ENCODE results near the gene MRNIP.

The MRNIP gene, protein sequence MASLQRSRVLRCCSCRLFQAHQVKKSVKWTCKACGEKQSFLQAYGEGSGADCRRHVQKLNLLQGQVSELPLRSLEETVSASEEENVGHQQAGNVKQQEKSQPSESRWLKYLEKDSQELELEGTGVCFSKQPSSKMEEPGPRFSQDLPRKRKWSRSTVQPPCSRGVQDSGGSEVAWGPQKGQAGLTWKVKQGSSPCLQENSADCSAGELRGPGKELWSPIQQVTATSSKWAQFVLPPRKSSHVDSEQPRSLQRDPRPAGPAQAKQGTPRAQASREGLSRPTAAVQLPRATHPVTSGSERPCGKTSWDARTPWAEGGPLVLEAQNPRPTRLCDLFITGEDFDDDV

DNA sequence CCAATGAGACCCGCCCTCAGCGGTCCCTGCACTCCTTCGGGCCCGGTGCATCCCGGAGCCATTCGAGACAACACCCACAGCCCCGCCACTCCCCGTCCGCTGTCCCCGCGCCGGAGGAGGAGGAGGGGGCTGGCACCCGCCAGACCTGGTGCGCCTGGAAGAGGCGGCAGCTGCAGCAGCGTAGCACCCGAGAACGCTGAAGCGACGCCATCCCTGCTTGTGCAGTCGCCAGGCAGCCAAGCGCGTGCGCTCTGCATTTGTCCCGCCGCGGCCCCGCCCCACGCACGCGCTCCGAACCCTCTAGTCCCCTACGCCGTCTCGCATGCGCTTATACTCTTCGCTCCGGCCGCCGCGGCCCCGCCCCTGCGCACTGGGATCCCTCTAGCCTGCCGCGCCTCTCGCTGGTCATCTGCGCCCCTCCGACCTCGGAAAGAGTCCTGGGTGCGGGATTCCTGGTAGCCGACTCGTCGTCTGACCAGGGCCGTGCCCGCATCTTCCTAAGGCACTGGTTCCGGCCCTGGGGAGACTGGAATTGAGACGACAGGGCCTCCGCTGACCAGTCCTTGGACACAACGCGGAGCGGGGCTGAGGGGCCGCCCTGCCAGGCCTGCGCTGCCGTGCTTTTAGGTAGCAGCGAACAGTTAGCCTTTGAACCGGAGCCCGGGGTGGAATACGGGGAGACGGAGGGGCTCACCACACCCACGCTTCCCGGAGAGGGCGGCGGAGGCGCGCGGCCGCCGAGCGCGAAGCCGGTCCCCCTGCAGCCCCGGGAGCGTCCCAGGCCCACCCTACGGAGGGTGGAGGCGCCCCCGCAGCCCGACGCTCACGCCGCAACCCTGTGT lies at the start of gene MRNIP:
TSS of gene MRNIP (minus strand) at position 232 of the 842 bp plus-strand sequence. CDS start at position 211, 21 bp downstream.
- H3K36me3 ChIP-seq (ENCODE audit: control insufficient read depth, insufficient read depth, low read length), result peaks cover 20% of the 10 kb centered on the region
- no peaks in the 10 kb centered on the region; the same call in 1 of the 2 replicates for H3K4me1 ChIP-seq (ENCODE audit: control insufficient read depth, insufficient read depth, low read length)
- no peaks in the 10 kb centered on the region for H3K9me3 ChIP-seq (ENCODE audit: control insufficient read depth, insufficient read depth, low read length)
- H3K9ac ChIP-seq (ENCODE audit: low read depth, low read length), result peak within 1 kb of the TSS; percentile 68
- peak within 1 kb of the TSS; percentile 94 for H3K4me3 ChIP-seq (ENCODE audit: low read depth, low read length)
- H3K27ac ChIP-seq (ENCODE audit: low read depth, low read length), result peak within 1 kb of the TSS; percentile 64
- no peaks in the 10 kb centered on the region for H3K27me3 ChIP-seq (ENCODE audit: control insufficient read depth, insufficient read depth, low read length)

DNA sequence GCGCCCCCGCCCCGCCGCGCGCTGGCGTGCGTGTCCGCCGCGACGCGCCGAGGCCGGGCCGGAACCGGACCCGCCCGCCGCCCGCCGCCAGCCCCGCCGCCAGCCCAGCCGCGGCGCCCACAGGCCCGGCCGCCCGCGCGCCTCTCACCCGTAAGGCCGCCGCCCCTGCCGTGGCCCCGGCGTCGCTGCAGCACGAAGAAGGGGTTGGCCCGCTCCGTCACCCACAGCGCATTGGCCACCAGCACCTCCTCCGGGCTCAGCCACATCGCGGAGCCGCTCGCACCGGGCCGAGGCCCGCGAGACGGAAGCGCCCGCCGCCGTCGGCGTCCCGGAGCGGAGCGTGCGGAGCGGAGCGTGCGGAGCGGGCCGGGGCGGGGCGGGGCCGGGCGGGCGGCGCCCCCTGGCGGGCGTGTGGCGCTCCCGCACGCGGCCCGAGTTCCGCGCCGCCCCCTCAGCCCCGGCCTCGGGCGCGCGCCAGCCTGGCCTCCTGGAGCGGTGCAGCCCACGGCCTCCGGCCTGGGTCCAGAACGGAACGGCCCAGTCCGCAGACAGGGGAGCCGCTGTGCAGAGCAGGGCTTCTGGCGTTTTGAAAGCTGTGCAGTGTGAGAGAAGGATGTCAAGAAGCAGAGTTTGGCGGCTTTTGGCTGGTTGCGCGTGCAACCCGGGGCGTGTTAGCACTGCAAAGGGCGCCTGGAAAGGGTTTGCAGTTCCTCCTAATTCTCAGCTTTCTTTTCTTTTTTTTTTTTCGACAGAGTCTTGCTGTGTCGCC lies 49.1 kb upstream of the MRNIP start, which contains the start of gene TBC1D9B:
TSS of gene TBC1D9B (minus strand) at position 342 of the 769 bp plus-strand sequence. CDS start at position 266, 76 bp downstream.
- Histone ChIP-seq H3K27me3 (ENCODE audit: control insufficient read depth, insufficient read depth, low read length) (no peaks in the 10 kb centered on the region), H3K4me3 (ENCODE audit: low read depth, low read length) (peak within 1 kb of the TSS; percentile 68), H3K4me1 (ENCODE audit: control insufficient read depth, insufficient read depth, low read length) (peaks cover 4% of the 10 kb centered on the region; the same call in 1 of the 2 replicates), H3K36me3 (ENCODE audit: control insufficient read depth, insufficient read depth, low read length) (peaks cover 18% of the 10 kb centered on the region), H3K9ac (ENCODE audit: low read depth, low read length) (peak within 1 kb of the TSS; percentile 10; the same call in 1 of the 2 replicates), H3K27ac (ENCODE audit: low read depth, low read length) (no peak within 1 kb of the TSS), H3K9me3 (ENCODE audit: control insufficient read depth, insufficient read depth, low read length) (no peaks in the 10 kb centered on the region)

DNA sequence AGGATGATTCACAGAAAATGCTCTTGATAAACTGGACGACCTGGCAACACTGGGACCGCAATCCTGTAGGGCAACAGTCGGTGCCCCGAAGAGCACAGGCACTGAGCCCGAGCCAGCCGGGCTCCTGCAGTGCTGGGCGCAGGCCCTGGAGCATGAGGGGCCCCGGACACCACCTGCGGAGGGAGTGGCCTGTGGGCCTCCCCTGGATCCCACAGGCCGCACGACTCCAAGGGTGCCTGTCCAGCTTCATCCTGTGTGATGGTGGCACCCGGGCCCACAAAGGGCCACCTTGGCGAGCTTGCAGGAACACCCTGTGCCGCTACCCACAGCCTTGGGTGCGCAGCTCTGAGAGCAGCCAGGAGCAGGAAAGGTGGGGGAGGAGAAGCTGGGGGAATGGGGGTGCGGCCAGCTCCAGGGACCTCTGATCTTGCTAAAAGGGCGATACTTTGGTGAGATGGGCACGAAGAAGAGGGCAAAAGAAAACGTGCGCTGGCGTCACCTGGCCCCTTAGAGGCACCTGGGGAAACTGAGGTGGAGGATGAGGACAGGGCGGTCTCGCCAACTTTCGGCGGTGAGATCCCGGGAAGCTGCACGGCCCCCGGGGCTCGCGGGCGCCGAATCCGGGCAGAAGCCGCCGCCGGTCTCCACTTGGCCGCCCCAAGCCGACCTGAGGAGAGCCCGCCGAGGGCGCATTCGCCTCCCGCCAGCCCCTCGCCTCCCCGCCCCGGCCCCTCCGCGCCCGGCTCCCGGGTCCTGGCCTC lies 48.4 kb upstream of the MRNIP start:
- peak overlapping the region; percentile 67 for H3K4me3 ChIP-seq (ENCODE audit: low read depth, low read length)
- peaks cover 4% of the 10 kb centered on the region; the same call in 1 of the 2 replicates for H3K4me1 ChIP-seq (ENCODE audit: control insufficient read depth, insufficient read depth, low read length)
- H3K9ac ChIP-seq (ENCODE audit: low read depth, low read length), result 0 out of 2 replicates have a peak overlapping the region, but pooled peaks have one; percentile 10
- no peaks in the 10 kb centered on the region for H3K27me3 ChIP-seq (ENCODE audit: control insufficient read depth, insufficient read depth, low read length)
- H3K9me3 ChIP-seq (ENCODE audit: control insufficient read depth, insufficient read depth, low read length), result no peaks in the 10 kb centered on the region
- no peak overlapping the region for H3K27ac ChIP-seq (ENCODE audit: low read depth, low read length)
- H3K36me3 ChIP-seq (ENCODE audit: control insufficient read depth, insufficient read depth, low read length), result peaks cover 26% of the 10 kb centered on the region

DNA sequence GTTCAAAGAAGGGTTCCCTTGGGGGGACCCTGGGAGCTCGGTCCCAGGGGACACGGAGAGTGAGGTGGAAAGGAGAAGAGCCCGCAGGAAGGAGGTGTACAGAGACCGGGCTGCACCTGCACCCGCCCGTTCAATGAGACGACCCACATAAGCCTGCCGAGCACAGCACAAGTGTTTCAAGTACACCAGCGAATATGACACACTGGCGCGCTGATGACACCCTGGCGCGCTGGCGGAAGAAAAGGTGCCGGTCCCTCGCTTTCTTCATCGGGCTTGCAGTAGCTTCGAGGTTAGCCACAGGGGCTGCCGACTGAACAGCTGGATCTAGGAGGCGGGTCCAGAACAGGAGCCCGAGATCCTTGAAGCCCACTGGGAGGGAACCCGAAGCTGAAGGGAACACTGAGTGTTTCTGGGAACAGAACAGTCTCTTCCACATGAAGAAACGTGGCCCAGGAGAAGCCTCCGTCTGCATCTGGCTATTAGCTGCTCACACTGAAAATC lies 47.7 kb upstream of the MRNIP start:
- no peaks in the 10 kb centered on the region for H3K27me3 ChIP-seq (ENCODE audit: control insufficient read depth, insufficient read depth, low read length)
- H3K4me1 ChIP-seq (ENCODE audit: control insufficient read depth, insufficient read depth, low read length), result peaks cover 4% of the 10 kb centered on the region; the same call in 1 of the 2 replicates
- no peak overlapping the region for H3K27ac ChIP-seq (ENCODE audit: low read depth, low read length)
- H3K9me3 ChIP-seq (ENCODE audit: control insufficient read depth, insufficient read depth, low read length), result no peaks in the 10 kb centered on the region
- H3K4me3 ChIP-seq (ENCODE audit: low read depth, low read length), result peak overlapping the region; percentile 67
- H3K9ac ChIP-seq (ENCODE audit: low read depth, low read length), result no peak overlapping the region
- H3K36me3 ChIP-seq (ENCODE audit: control insufficient read depth, insufficient read depth, low read length), result peaks cover 31% of the 10 kb centered on the region

DNA sequence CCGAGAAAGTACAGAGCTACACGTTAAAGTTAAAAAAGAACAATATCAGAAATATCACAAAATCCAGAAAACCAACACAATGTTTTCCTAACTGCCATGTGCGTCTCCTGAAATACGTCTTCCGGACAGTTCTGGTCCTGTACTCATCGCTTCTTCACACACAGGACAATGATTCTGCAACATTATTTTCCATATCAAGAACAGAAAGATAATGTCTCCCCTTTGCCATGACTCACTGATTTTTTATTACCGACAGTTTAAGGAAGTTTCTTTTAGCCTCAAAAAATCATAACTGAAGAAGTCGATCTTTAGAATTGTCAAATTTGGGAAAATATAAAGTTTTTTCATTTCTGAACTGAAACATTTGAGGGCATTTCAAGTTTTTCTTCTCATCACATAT lies 46.5 kb upstream of the MRNIP start:
- Histone ChIP-seq H3K9ac (ENCODE audit: low read depth, low read length) (no peak overlapping the region), H3K27me3 (ENCODE audit: control insufficient read depth, insufficient read depth, low read length) (no peaks in the 10 kb centered on the region), H3K27ac (ENCODE audit: low read depth, low read length) (no peak overlapping the region), H3K36me3 (ENCODE audit: control insufficient read depth, insufficient read depth, low read length) (peaks cover 32% of the 10 kb centered on the region), H3K4me3 (ENCODE audit: low read depth, low read length) (no peak overlapping the region), H3K9me3 (ENCODE audit: control insufficient read depth, insufficient read depth, low read length) (no peaks in the 10 kb centered on the region), H3K4me1 (ENCODE audit: control insufficient read depth, insufficient read depth, low read length) (peaks cover 4% of the 10 kb centered on the region; the same call in 1 of the 2 replicates)

DNA sequence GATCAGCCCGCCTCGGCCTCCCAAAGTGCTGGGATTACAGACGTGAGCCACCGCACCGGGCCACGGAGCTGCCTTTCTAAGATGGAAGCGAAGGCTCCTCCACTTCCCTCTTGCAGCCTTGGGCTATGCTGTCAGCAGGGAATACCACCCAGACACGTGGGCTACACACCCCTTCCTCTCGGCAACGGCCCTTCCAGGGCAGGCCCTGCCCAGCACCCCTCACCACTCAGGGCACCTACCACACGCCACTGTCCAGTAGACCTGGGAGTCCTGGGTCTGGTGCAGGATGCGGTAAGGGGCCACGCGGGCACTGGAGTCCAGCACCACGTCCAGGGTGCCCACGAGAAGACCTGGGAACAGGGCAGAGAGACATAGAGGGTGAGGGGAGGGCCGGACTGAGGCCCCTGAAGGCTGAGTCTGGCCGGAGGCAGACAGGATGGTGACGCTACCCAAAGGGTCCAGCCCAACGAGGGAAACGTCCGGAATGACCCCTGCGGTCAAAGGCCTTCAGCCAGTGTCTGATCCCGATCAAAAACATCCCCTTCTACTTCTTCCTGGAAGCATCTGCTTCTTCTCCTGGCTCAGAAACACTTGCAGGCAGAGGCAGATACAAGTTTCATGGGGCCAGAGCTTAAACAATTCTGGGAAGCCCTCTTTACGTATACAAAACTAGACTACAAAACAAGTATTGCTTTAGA lies 46.0 kb upstream of the MRNIP start:
- H3K36me3 ChIP-seq (ENCODE audit: control insufficient read depth, insufficient read depth, low read length), result peaks cover 32% of the 10 kb centered on the region
- no peaks in the 10 kb centered on the region for H3K9me3 ChIP-seq (ENCODE audit: control insufficient read depth, insufficient read depth, low read length)
- H3K9ac ChIP-seq (ENCODE audit: low read depth, low read length), result no peak overlapping the region
- H3K27ac ChIP-seq (ENCODE audit: low read depth, low read length), result no peak overlapping the region
- H3K4me1 ChIP-seq (ENCODE audit: control insufficient read depth, insufficient read depth, low read length), result peaks cover 4% of the 10 kb centered on the region; the same call in 1 of the 2 replicates
- no peak overlapping the region for H3K4me3 ChIP-seq (ENCODE audit: low read depth, low read length)
- no peaks in the 10 kb centered on the region for H3K27me3 ChIP-seq (ENCODE audit: control insufficient read depth, insufficient read depth, low read length)

DNA sequence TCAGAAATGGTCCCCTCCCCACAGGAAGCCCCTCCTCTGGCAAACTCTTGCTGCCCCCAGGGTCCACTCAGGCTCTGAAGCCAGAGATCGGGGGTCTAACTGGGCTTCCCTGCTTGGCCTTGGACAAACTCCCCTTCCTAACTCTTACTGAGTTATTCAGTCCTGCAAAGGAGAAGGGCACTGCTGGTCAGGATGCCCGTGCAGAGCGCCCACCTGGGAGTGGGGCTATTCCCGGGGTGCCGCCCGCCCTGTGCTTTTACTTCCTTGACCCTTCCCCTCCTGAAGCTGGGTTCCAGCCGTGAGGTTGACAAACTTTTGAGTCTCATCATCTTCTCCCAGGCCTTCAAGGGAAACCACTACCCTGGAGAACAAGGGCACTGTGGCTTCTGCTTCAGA lies 44.1 kb upstream of the MRNIP start:
- no peak overlapping the region for H3K4me3 ChIP-seq (ENCODE audit: low read depth, low read length)
- peaks cover 4% of the 10 kb centered on the region; the same call in 1 of the 2 replicates for H3K4me1 ChIP-seq (ENCODE audit: control insufficient read depth, insufficient read depth, low read length)
- no peak overlapping the region for H3K9ac ChIP-seq (ENCODE audit: low read depth, low read length)
- H3K27me3 ChIP-seq (ENCODE audit: control insufficient read depth, insufficient read depth, low read length), result no peaks in the 10 kb centered on the region
- peaks cover 44% of the 10 kb centered on the region for H3K36me3 ChIP-seq (ENCODE audit: control insufficient read depth, insufficient read depth, low read length)
- no peak overlapping the region for H3K27ac ChIP-seq (ENCODE audit: low read depth, low read length)
- H3K9me3 ChIP-seq (ENCODE audit: control insufficient read depth, insufficient read depth, low read length), result no peaks in the 10 kb centered on the region

DNA sequence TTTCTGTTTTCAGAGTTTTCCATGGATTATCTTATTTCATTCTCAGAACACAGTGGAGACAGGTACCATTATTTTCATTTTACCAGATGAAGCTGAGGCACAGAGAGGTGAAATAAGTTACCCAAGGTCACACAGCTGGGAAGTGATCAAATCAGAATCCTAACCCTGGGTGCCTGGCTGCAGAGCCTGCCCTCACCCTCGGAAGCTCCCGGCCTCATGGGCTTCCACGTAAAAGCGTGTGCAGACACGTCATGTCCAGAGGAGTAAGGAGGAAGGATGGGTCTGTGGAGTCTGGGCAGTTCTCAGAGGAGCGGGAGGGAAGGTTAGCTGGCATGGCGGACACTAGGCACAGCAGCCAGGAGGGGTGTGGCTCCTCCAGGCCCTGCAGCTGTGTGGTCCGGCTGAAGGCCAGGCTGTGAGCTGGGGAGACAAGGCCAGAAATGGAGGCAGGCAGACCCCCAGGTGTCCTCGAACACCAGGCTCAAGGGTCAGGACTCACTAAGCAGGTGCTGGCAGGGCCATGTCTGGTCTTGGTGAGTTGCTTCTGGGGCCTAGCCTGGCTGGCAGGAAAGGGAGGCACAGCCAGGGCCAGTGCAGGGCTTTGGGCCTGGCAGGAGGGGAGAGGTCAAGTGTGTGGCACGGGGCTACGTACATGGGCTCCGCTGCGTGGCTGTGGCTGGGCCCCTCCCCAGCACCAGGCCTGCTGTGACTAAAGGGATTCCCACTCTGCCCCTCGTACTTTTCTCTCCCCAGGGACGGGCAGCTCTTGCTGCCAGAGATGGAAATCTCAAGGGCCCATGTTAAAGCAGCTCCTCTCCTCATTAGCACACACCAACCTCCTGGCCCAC lies 43.5 kb upstream of the MRNIP start:
- H3K27ac ChIP-seq (ENCODE audit: low read depth, low read length), result no peak overlapping the region
- H3K9me3 ChIP-seq (ENCODE audit: control insufficient read depth, insufficient read depth, low read length), result no peaks in the 10 kb centered on the region
- H3K4me3 ChIP-seq (ENCODE audit: low read depth, low read length), result no peak overlapping the region
- H3K9ac ChIP-seq (ENCODE audit: low read depth, low read length), result no peak overlapping the region
- H3K36me3 ChIP-seq (ENCODE audit: control insufficient read depth, insufficient read depth, low read length), result peaks cover 50% of the 10 kb centered on the region
- H3K27me3 ChIP-seq (ENCODE audit: control insufficient read depth, insufficient read depth, low read length), result no peaks in the 10 kb centered on the region
- H3K4me1 ChIP-seq (ENCODE audit: control insufficient read depth, insufficient read depth, low read length), result peaks cover 4% of the 10 kb centered on the region; the same call in 1 of the 2 replicates

DNA sequence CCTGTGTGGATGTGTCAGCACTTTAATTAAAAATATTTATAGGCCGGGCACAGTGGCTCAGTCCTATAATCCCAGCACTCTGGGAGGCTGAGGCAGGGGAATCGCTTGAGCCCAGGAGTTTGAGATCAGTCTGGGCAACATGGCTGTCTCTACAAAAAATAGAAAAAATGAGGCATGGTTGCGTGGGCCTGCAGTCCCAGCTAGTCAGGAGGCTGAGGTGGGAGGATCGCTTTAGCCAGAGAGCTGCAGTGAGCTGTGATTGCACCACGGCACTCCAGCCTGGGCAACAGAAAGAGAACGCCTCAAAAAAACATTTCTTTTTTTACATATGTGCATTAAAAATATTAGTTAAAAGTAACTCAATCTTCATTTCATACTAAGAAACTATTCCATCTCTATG lies 42.8 kb upstream of the MRNIP start:
- peaks cover 50% of the 10 kb centered on the region for H3K36me3 ChIP-seq (ENCODE audit: control insufficient read depth, insufficient read depth, low read length)
- H3K27ac ChIP-seq (ENCODE audit: low read depth, low read length), result no peak overlapping the region
- H3K9ac ChIP-seq (ENCODE audit: low read depth, low read length), result no peak overlapping the region
- H3K4me3 ChIP-seq (ENCODE audit: low read depth, low read length), result no peak overlapping the region
- H3K9me3 ChIP-seq (ENCODE audit: control insufficient read depth, insufficient read depth, low read length), result no peaks in the 10 kb centered on the region
- no peaks in the 10 kb centered on the region for H3K27me3 ChIP-seq (ENCODE audit: control insufficient read depth, insufficient read depth, low read length)
- H3K4me1 ChIP-seq (ENCODE audit: control insufficient read depth, insufficient read depth, low read length), result peaks cover under 1% of the 10 kb centered on the region; the same call in 1 of the 2 replicates
